ENCODE measurements around the gene TCOF1.

TCOF1 gene

DNA sequence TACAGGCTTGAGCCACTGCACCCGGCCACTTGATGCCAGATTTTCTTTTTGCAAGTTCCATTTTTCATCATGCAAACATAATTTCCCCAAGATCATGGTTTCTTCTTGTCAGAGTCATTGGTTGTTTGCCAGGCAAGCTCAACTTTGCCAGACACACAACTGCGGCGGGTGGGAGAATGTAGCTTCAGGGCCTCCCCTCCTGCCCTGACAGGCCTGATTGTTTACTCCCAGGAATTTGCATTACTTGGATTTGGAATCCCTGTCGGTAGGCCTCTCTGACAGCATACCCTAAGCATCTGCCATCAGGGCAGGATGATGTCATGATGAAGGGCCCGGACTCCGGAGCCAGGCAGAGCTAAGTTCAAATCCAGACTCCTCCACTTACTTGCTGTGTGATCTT lies 77.0 kb downstream of the TCOF1 start:
- TF ChIP-seq, protein P1, sequence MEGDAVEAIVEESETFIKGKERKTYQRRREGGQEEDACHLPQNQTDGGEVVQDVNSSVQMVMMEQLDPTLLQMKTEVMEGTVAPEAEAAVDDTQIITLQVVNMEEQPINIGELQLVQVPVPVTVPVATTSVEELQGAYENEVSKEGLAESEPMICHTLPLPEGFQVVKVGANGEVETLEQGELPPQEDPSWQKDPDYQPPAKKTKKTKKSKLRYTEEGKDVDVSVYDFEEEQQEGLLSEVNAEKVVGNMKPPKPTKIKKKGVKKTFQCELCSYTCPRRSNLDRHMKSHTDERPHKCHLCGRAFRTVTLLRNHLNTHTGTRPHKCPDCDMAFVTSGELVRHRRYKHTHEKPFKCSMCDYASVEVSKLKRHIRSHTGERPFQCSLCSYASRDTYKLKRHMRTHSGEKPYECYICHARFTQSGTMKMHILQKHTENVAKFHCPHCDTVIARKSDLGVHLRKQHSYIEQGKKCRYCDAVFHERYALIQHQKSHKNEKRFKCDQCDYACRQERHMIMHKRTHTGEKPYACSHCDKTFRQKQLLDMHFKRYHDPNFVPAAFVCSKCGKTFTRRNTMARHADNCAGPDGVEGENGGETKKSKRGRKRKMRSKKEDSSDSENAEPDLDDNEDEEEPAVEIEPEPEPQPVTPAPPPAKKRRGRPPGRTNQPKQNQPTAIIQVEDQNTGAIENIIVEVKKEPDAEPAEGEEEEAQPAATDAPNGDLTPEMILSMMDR (IDR thresholded peaks at IDR 0.05; ENCODE audit: insufficient read depth, missing control alignments) = no peak
- no peak for FAIRE-seq
- no peak for DNase-seq (ENCODE audit: insufficient read length, low spot score)

DNA sequence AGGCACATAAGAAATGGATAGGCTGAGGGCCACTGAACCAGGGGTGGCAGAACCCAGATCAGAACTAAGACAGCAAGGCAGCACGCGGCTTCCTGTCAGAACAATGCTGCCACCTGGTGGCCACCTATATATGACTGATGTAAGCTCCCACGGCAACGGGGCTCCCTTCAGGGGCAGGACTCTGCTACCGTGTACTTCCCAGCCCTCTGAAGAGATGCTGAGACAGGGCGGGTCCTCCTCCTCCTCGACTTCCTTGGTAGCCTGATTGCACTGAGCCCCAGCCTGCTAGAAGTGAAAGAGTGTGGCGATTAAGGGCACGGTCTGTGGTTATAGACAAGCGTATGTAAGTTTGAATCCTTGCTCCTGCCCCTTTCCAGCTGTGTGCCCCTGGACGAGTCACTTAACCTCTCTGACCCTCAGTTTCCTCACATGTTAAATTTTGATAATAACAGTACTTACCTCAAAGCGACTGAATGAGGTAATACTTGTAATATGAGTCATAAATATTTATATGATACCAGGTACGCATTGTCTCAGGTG lies 78.7 kb downstream of the TCOF1 start:
- no peak for FAIRE-seq
- peak; percentile 66 for DNase-seq (ENCODE audit: insufficient read length, low spot score)
- TF ChIP-seq, protein P1 (IDR thresholded peaks at IDR 0.05; ENCODE audit: insufficient read depth, missing control alignments) = peak; percentile 79

DNA sequence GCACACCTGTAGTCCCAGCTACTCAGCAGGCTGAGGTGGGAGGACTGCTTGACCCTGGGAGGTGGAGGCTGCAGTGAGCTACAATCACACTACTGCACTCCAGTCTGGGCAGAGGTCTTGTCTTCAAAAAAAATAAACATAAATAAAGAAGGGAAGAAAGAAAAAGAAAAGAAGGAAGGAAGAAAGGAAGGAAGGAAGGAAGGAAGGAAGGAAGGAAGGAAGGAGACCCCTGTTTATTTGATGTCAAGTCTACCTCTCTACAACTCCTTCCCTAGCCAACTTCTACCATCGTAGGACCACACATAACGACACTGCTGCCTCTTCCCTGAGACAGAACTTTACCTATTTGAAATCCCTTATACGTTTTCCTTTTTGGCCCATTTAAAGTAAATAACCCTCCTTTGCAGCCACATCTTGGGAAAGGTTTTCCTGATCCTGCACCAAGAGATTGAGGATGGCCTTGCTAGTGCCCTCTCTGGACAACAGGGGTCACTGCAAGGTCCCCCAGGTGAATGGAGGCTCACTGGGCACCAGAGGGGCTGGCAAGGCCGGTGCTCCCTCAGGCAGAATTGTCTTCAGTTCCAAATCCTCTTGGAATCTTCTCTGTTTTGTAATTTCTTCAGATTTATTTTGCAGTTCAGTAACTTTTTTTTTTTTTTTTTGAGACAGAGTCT lies 81.5 kb downstream of the TCOF1 start:
- FAIRE-seq = no peak
- TF ChIP-seq, protein P1 (IDR thresholded peaks at IDR 0.05; ENCODE audit: insufficient read depth, missing control alignments) = peak; percentile 30
- no peak for DNase-seq (ENCODE audit: insufficient read length, low spot score)

DNA sequence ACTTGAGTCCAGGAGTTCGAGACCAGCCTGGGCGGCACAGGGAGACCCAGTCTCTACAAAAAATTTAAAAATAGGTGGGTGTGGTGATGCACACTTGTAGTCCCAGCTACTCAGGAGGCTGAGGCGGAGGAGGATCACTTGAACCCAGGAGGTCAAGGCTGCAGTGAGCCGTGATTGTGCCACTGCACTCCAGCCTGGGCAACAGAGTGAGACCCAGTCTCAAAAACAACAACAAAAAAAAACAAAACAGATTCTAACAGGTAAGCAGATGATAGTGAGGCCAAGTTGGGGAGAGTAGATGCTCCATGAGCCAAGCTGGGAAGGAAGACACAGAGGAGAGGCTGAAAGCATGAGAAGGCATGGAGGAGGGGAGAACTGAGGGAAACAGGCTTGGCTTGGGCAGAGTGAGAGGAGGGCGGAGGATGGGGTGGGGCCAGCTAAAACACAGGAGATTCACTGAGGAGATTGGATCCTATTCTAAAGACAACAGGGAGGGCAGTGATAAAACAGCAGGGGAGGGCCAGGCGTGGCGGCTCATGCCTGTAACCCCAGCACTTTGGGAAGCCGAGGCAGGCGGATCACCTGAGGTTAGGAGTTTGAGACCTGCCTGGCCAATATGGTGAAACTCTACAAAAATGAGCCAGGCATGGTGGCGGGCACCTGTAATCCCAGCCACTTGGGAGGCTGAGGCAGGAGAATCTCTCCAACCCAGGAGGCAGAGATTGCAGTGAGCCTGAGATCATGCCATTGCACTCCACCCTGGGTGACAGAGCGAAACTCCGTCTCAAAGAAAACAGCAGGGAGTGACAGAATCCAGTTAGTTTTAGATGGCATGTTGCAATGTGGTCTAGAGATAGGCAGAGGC lies 83.7 kb downstream of the TCOF1 start:
- FAIRE-seq (no peak), DNase-seq (ENCODE audit: insufficient read length, low spot score) (no peak)
- TF ChIP-seq, protein P1 (IDR thresholded peaks at IDR 0.05; ENCODE audit: insufficient read depth, missing control alignments) = no peak

DNA sequence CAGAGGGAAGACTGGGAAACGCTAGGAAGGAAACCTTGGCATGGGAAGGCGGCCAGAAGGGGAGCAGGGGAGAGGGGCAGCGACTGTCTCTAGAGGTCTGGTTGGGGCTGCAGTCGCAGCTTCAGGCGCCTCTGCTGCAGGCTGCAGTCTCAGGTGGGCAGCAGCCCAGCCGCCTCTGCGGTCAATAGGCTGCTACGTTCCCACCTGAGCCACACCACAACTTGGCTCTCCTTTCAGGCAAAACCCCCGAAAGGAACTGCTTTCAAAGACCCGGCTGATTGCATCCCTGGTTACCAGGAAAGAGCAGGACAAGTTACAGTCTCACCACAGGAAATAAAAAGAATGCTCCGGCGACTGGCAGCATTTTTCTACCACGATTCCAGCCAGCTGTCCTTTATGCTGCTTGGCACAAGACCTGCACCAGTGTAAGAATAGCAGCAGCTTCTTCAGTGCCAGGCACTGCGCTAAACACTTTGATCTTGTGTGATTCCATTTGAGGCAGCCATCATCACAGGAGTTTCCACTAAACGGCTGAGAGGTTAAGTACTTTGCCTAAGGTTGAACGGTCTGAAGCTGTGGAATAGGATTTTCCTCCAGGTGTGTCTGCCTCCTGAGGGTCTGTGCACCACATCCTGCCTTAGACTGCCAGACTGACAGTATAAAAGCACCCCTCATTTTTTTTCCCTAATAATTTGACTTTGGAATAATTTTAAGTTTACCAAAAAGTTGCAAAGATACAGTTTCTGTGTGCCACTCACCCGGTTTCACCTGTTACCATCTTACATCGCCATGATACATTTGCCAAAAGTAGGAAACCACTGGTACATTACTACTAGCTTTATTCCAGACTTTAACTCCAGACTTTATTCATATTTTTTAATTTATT lies 84.6 kb downstream of the TCOF1 start:
- TF ChIP-seq, protein P1 (IDR thresholded peaks at IDR 0.05; ENCODE audit: insufficient read depth, missing control alignments) = no peak
- FAIRE-seq (no peak), DNase-seq (ENCODE audit: insufficient read length, low spot score) (no peak)

DNA sequence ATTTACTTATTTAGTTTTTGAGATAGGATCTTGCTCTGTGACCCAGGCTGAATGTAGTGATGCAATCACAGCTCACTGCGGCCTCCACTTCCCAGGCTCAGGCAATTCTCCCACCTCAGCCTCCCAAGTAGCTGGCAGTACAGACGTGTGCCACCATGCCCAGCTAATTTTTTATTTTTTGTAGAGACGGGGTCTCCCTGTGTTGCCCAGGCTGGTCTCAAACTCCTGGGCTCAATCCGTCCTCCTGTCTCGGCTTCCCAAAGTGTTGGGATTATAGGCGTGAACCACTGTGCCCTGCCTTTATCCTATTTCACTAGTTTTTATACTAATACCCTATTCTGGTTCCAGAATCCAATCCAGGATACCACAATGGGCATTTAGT lies 85.2 kb downstream of the TCOF1 start:
- TF ChIP-seq, protein P1 (IDR thresholded peaks at IDR 0.05; ENCODE audit: insufficient read depth, missing control alignments) = no peak
- DNase-seq (ENCODE audit: insufficient read length, low spot score) (no peak), FAIRE-seq (no peak)
